Nephron (organoid): ENCODE data around the gene OTUD3.
"Not testable (repeated sequence)": the region's sequence is repeated elsewhere in the genome, so short reads cannot be mapped to it uniquely, and the experiment has no call there.

Experiments used
- H3K27ac Mint-ChIP-seq, 3 experiments: 2 replicates each; pipeline ENCODE4 v1.8.0; 2020; ENCODE audit warnings: mixed read lengths in 3 of 3, mild to moderate bottlenecking in 2 of 3, moderate library complexity in 1 of 3
- H3K27me3 Mint-ChIP-seq: 2 replicates; pipeline ENCODE4 v1.8.0; 2021; ENCODE audit warnings: low read depth, mild to moderate bottlenecking, moderate library complexity, mixed read lengths
- H3K36me3 Mint-ChIP-seq: 2 replicates; pipeline ENCODE4 v1.8.0; 2020; ENCODE audit warnings: low read depth, mixed read lengths
- H3K4me1 Mint-ChIP-seq: 2 replicates; pipeline ENCODE4 v1.8.0; 2020; ENCODE audit warnings: mixed read lengths
- H3K4me3 Mint-ChIP-seq, 3 experiments: 2 replicates each; pipeline ENCODE4 v1.8.0; 2020; ENCODE audit warnings: mild to moderate bottlenecking in 3 of 3, mixed read lengths in 3 of 3, moderate library complexity in 2 of 3
- H3K9me3 Mint-ChIP-seq: 2 replicates; pipeline ENCODE4 v1.8.0; 2020; ENCODE audit warnings: mixed read lengths
- CTCF ChIP-seq, 3 experiments: fragments of 200-600 bp; sonication (generic); IDR thresholded peaks; one replicate each; pipeline ENCODE4 v1.5.0; 2021; ENCODE audit warnings: antibody characterized with exemption in 3 of 3; ENCODE audit not compliant: unreplicated experiment in 3 of 3

OTUD3 gene

GRCh38 chr1:19845555-19845954, 36.6 kb upstream of the OTUD3 start:
- Mint-ChIP-seq H3K27ac (peak overlapping the region; percentile 83 to 97 (median 92)), H3K36me3 (no peaks in the 10 kb centered on the region), H3K4me1 (peaks cover 14% of the 10 kb centered on the region), H3K4me3 (no peak overlapping the region), H3K27me3 (no peaks in the 10 kb centered on the region), H3K9me3 (no peaks in the 10 kb centered on the region)
- no peak for TF ChIP-seq CTCF (IDR thresholded peaks at IDR 0.05; ENCODE audit: unreplicated experiment in 3 of 3)

DNA sequence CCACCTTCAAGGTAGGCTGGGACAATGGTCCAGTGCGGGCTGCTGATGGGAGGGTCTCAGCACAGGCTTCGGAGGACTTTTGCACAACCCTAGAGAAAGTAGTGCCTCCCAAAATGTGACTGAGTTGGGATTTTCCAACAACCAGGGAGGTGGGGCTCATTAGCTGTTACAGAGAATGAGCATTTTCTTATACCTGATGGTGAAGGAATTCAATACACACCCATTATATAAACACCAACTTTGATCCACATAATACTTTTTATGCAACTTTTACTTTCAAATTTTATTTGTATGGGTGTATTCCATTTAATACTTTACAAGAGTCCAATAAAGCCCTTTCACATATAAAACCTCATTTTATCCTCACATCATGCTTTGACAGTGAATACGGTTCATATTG, 35.9 kb upstream of the OTUD3 start:
- TF ChIP-seq CTCF (IDR thresholded peaks at IDR 0.05; ENCODE audit: unreplicated experiment in 3 of 3), result no peak
- no peak overlapping the region for H3K4me3 Mint-ChIP-seq
- no peak overlapping the region for H3K27ac Mint-ChIP-seq
- H3K27me3 Mint-ChIP-seq, result no peaks in the 10 kb centered on the region
- peaks cover 14% of the 10 kb centered on the region for H3K4me1 Mint-ChIP-seq
- H3K36me3 Mint-ChIP-seq, result no peaks in the 10 kb centered on the region
- H3K9me3 Mint-ChIP-seq, result no peaks in the 10 kb centered on the region

DNA sequence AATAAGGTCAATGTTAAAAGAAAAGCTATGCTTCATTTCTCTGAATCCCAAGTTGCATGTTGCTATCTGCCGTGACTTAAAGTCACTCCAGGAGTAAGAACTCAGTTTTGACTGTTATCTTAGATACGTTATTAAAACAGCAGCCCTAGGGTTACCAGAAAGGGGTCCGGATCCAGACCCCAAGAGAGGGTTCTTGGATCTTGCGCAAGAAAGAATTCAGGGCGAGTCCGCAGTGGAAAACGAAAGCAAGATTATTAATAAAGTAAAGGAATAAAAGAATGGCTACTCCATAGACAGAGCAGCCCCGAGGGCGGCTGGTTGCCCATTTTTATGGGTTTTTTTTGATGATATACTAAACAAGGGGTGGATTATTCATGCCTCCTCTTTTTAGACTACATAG, 34.9 kb upstream of the OTUD3 start:
- H3K36me3 Mint-ChIP-seq, H3K27ac Mint-ChIP-seq, H3K9me3 Mint-ChIP-seq, H3K27me3 Mint-ChIP-seq, H3K4me3 Mint-ChIP-seq: not testable (repeated sequence)
- H3K4me1 Mint-ChIP-seq, result peaks cover 14% of the 10 kb centered on the region

GRCh38 chr1:19849307-19849706, 32.9 kb upstream of the OTUD3 start:
- H3K4me3 Mint-ChIP-seq, H3K9me3 Mint-ChIP-seq, H3K36me3 Mint-ChIP-seq, H3K27ac Mint-ChIP-seq, H3K27me3 Mint-ChIP-seq: not testable (repeated sequence)
- peaks cover 14% of the 10 kb centered on the region for H3K4me1 Mint-ChIP-seq

DNA sequence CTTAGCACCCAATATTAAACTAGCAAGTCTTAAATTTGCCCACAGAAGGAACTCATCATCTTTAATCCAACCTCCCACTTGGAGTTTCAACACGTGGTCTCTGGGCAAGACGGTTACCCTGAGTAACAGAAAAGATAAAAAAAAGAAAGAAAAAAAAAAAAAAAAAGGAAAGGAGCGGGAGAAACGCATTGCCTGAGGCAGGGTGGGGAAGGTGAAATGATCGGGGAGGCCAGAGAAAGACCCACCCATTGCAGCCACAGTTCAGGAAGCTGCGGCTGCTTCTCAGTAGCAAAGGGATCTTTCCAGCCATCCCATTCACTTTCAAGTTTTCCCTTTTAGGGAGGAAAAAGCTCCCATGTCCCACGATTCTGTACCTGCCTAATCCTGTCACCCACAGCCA, 32.0 kb upstream of the OTUD3 start:
- peaks cover 6% of the 10 kb centered on the region for H3K4me1 Mint-ChIP-seq
- no peaks in the 10 kb centered on the region for H3K9me3 Mint-ChIP-seq
- no peaks in the 10 kb centered on the region for H3K36me3 Mint-ChIP-seq
- H3K27me3 Mint-ChIP-seq, result no peaks in the 10 kb centered on the region
- no peak for TF ChIP-seq CTCF (IDR thresholded peaks at IDR 0.05; ENCODE audit: unreplicated experiment in 3 of 3)
- H3K27ac Mint-ChIP-seq, result no peak overlapping the region
- H3K4me3 Mint-ChIP-seq, result no peak overlapping the region

GRCh38 chr1:19852036-19852435, 30.2 kb upstream of the OTUD3 start:
- TF ChIP-seq CTCF (IDR thresholded peaks at IDR 0.05; ENCODE audit: unreplicated experiment in 3 of 3), result no peak
- Mint-ChIP-seq H3K27me3 (no peaks in the 10 kb centered on the region), H3K36me3 (no peaks in the 10 kb centered on the region), H3K27ac (no peak overlapping the region), H3K4me3 (no peak overlapping the region), H3K4me1 (peaks cover 4% of the 10 kb centered on the region), H3K9me3 (no peaks in the 10 kb centered on the region)

GRCh38 chr1:19854866-19855265, 27.3 kb upstream of the OTUD3 start:
- TF ChIP-seq CTCF (IDR thresholded peaks at IDR 0.05; ENCODE audit: unreplicated experiment in 3 of 3), result no peak
- Mint-ChIP-seq H3K27me3 (no peaks in the 10 kb centered on the region), H3K4me3 (no peak overlapping the region), H3K4me1 (no peaks in the 10 kb centered on the region), H3K36me3 (no peaks in the 10 kb centered on the region), H3K9me3 (no peaks in the 10 kb centered on the region), H3K27ac (no peak overlapping the region)
